HCT116 (cell line): ENCODE results near the gene LTBR. TPM values are rescaled to one million over a fixed set of nuclear protein-coding genes. Genes with fewer than 3 reads are reported as not detected.

Experiments
- ATAC-seq: fragments of 200-7000 bp; cut with Tn5 transposase; 2 replicates; pipeline ENCODE4 v1.9.1; 2020; ENCODE audit warnings: mild to moderate bottlenecking, moderate library complexity
- BruUV-seq: library from RNA; stranded (reverse); fragments of 400-500 nt; replicated peaks from 2 replicates; lab custom pipeline; 2021; lab: Mats Ljungman, UMichigan
- CTCF ChIA-PET: fragments of 300-600 bp; sonication (Branson Sonifier 250); formaldehyde crosslinking; loops from one replicate; lab custom pipeline; 2021; ENCODE audit warnings: antibody characterized with exemption; lab: Charles Lee
- POLR2A ChIA-PET: fragments of 300-600, 350-600 bp; sonication (Branson Sonifier 250); formaldehyde crosslinking; loops from one replicate; lab custom pipeline; 2021; ENCODE audit warnings: antibody characterized with exemption; lab: Charles Lee
- RAD21 ChIA-PET, 2 experiments: fragments of 300-600 bp; sonication (Branson Sonifier 250); formaldehyde crosslinking; loops; one replicate each; lab custom pipeline; 2023; ENCODE audit warnings: low total read pairs in 2 of 2; ENCODE audit not compliant: uncharacterized antibody in 2 of 2, unreplicated experiment in 2 of 2, low non-redundant PET in 1 of 2; lab: Charles Lee
- DNase-seq: peaks from one replicate; pipeline ENCODE4 v3.0.0-alpha.2; 2010; ENCODE audit warnings: low read depth, low spot score
- H2AFZ ChIP-seq: fragments of 200-600 bp; shearing (Covaris generic), sonication (generic); 2 replicates; pipeline ENCODE4 v1.6.1; 2017; ENCODE audit warnings: low read depth, mixed run types, mixed read lengths, antibody characterized with exemption, low read length; ENCODE audit not compliant: poor library complexity, severe bottlenecking
- H3K27ac ChIP-seq: 2 replicates; pipeline ENCODE4 v1.5.1; 2012; ENCODE audit warnings: low read depth, low read length
- H3K27me3 ChIP-seq: fragments of 200-600 bp; sonication (generic); 2 replicates; pipeline ENCODE4 v1.6.1; 2016; ENCODE audit warnings: mixed run types, low read length, mixed read lengths; ENCODE audit not compliant: insufficient read depth
- H3K36me3 ChIP-seq, 2 experiments: fragments of 200-500 bp in 1 of 2; fragments of 200-600 bp in 1 of 2; sonication (Bioruptor generic) in 1 of 2; sonication (generic) in 1 of 2; 2 replicates each; pipeline versions ENCODE4 v1.5.1 to v1.6.1; 2014 to 2016; ENCODE audit warnings: low read length in 2 of 2, inconsistent platforms in 1 of 2, mixed read lengths in 1 of 2, mixed run types in 1 of 2; ENCODE audit not compliant: insufficient read depth in 2 of 2, control insufficient read depth in 1 of 2
- H3K4me1 ChIP-seq, 2 experiments: fragments of 200-600 bp in 1 of 2; sonication (generic) in 1 of 2; 2 replicates each; pipeline versions ENCODE4 v1.5.1 to v1.6.1; 2012 to 2017; ENCODE audit warnings: low read length in 2 of 2, inconsistent platforms in 1 of 2, mild to moderate bottlenecking in 1 of 2, mixed read lengths in 1 of 2, mixed run types in 1 of 2, moderate library complexity in 1 of 2; ENCODE audit not compliant: insufficient read depth in 2 of 2, control insufficient read depth in 1 of 2
- H3K4me2 ChIP-seq: fragments of 200-600 bp; sonication (generic); 2 replicates; pipeline ENCODE4 v1.6.1; 2017; ENCODE audit warnings: mixed run types, low read length, mixed read lengths
- H3K4me3 ChIP-seq, 2 experiments: fragments of 200-600 bp in 1 of 2; sonication (generic) in 1 of 2; replicated peaks in 1 of 2; 2 replicates each; pipeline ENCODE4 v1.5.1; 2011 to 2016; ENCODE audit warnings: low read length in 2 of 2, control low read depth in 1 of 2, low read depth in 1 of 2, mild to moderate bottlenecking in 1 of 2, mixed read lengths in 1 of 2, mixed run types in 1 of 2
- H3K79me2 ChIP-seq: fragments of 200-600 bp; sonication (generic); 2 replicates; pipeline ENCODE4 v1.6.1; 2017; ENCODE audit warnings: mild to moderate bottlenecking, mixed run types, low read length, moderate library complexity, mixed read lengths; ENCODE audit not compliant: insufficient read depth
- H3K9ac ChIP-seq: fragments of 200-600 bp; sonication (generic); 2 replicates; pipeline ENCODE4 v1.6.1; 2016; ENCODE audit warnings: low read length, mixed read lengths
- H3K9me2 ChIP-seq: fragments of 200-600 bp; sonication (generic), shearing (Covaris generic); 2 replicates; pipeline ENCODE4 v1.6.1; 2017; ENCODE audit warnings: mixed run types, mild to moderate bottlenecking, moderate library complexity; ENCODE audit not compliant: insufficient read depth
- H3K9me3 ChIP-seq, 2 experiments: fragments of 200-500 bp in 1 of 2; fragments of 200-600 bp in 1 of 2; sonication (Bioruptor generic) in 1 of 2; sonication (generic) in 1 of 2; 2 replicates each; pipeline ENCODE4 v1.6.1; 2014 to 2017; ENCODE audit warnings: low read length in 2 of 2, mixed read lengths in 2 of 2, inconsistent platforms in 1 of 2, low read depth in 1 of 2, mild to moderate bottlenecking in 1 of 2, mixed run types in 1 of 2, moderate library complexity in 1 of 2; ENCODE audit not compliant: control insufficient read depth in 1 of 2, insufficient read depth in 1 of 2
- H4K20me1 ChIP-seq: fragments of 200-600 bp; sonication (generic), shearing (Covaris generic); 2 replicates; pipeline ENCODE4 v1.6.1; 2017; ENCODE audit warnings: mixed run types, mild to moderate bottlenecking, moderate library complexity; ENCODE audit not compliant: insufficient read depth
- FOSL1 ChIP-seq: IDR thresholded peaks from 2 replicates; pipeline ENCODE4 v1.6.1; 2012; ENCODE audit warnings: low read depth
- POLR2AphosphoS5 ChIP-seq: IDR thresholded peaks from 2 replicates; pipeline ENCODE4 v1.6.1; 2011; ENCODE audit warnings: mild to moderate bottlenecking, low read depth, low read length, moderate library complexity
- REST ChIP-seq: IDR thresholded peaks from 2 replicates; pipeline ENCODE4 v1.6.1; 2012; ENCODE audit warnings: low read depth
- SIN3A ChIP-seq: IDR thresholded peaks from 2 replicates; pipeline ENCODE4 v1.6.1; 2012; ENCODE audit warnings: low read depth
- SP1 ChIP-seq: IDR thresholded peaks from 2 replicates; pipeline ENCODE4 v1.6.1; 2012; ENCODE audit warnings: low read depth
- TCF7L2 ChIP-seq: IDR thresholded peaks from 2 replicates; pipeline ENCODE4 v1.7.0; 2011; ENCODE audit warnings: borderline replicate concordance, inconsistent platforms; ENCODE audit not compliant: insufficient read depth, insufficient read length; ENCODE audit errors: extremely low read depth
- ZBTB33 ChIP-seq: IDR thresholded peaks from 2 replicates; pipeline ENCODE4 v1.6.1; 2011; ENCODE audit warnings: mild to moderate bottlenecking, low read length, moderate library complexity; ENCODE audit not compliant: insufficient replicate concordance; ENCODE audit errors: extremely low read depth
- intact Hi-C: fragments of 100-400 bp; cut with micrococcal nuclease; formaldehyde crosslinking; loops from 2 replicates; pipeline ENCODE4 v1.10.0; 2022
- total RNA-seq: library from RNA; stranded (reverse); gene quantifications from one replicate; pipeline ENCODE4 v1.2.1, GENCODE V29; 2021; ENCODE audit not compliant: unreplicated experiment

Gene LTBR
- total RNA-seq, 1 experiment from 2014 or later: 128 TPM

- Histone ChIP-seq H3K9me3 (no peaks in the 10 kb centered on the region), H3K9ac (no peak overlapping the region), H3K36me3 (peaks cover 24 to 45% of the 10 kb centered on the region in 2 experiments; a peak in 3 of 4 replicates), H4K20me1 (no peaks in the 10 kb centered on the region), H2AFZ (no peak overlapping the region), H3K4me3 (no peak overlapping the region), H3K27me3 (no peaks in the 10 kb centered on the region), H3K27ac (no peak overlapping the region; the same call in 1 of the 2 replicates), H3K9me2 (no peaks in the 10 kb centered on the region), H3K4me2 (no peak overlapping the region), H3K79me2 (peaks cover 32% of the 10 kb centered on the region), H3K4me1 (peaks cover 2 to 7% of the 10 kb centered on the region in 2 experiments; a peak in 3 of 4 replicates)
- intact Hi-C loops: no loop called here
- CTCF ChIA-PET: no interaction called here
- BruUV-seq: no TSS peak
- DNase-seq (no peak), ATAC-seq (no peak; the same call in 1 of the 2 replicates)
- POLR2A ChIA-PET: no interaction called here
- no peak for TF ChIP-seq SIN3A
- TF ChIP-seq SP1: no peak
- TF ChIP-seq ZBTB33: no peak
- TF ChIP-seq TCF7L2: no peak
- TF ChIP-seq FOSL1: no peak
- no peak for TF ChIP-seq REST
- no peak for TF ChIP-seq POLR2AphosphoS5
- RAD21 ChIA-PET: no interaction called here
These were observed 6.3 kb downstream of the LTBR start for GRCh38 chr12:6390084-6390799.
